Thyroid gland (tissue), 4 donors: ENCODE measurements around the gene ESRRA. TPM values are rescaled to one million over a fixed set of nuclear protein-coding genes. Genes with fewer than 3 reads are reported as not detected.
A peak's percentile ranks its signal among the peaks of the same experiment; 100 is the strongest.

ENCODE experiments used
- DNase-seq, 2 donors: peaks; one replicate each; pipeline ENCODE4 v3.0.0-alpha.2; 2019
- H3K27ac ChIP-seq, 3 donors: fragments of 200-600 bp; sonication (generic); 1 replicate in 2 of 3; 2 replicates in 1 of 3; pipeline ENCODE4 v1.5.1; 2016 to 2019; ENCODE audit warnings: mild to moderate bottlenecking in 1 of 3, moderate library complexity in 1 of 3
- H3K27me3 ChIP-seq: fragments of 200-600 bp; sonication (generic); one replicate; pipeline ENCODE4 v1.5.1; 2019
- H3K36me3 ChIP-seq, 2 donors: fragments of 200-600 bp; sonication (generic); one replicate each; pipeline ENCODE4 v1.5.1; 2016 to 2019
- H3K4me1 ChIP-seq, 2 donors: fragments of 200-600 bp; sonication (generic); one replicate each; pipeline ENCODE4 v1.5.1; 2017 to 2019
- H3K4me3 ChIP-seq, 3 donors: fragments of 200-600 bp; sonication (generic); replicated peaks in 1 of 3; 1 replicate in 2 of 3; 2 replicates in 1 of 3; pipeline ENCODE4 v1.5.1; 2016; ENCODE audit warnings: mild to moderate bottlenecking in 1 of 3
- H3K9me3 ChIP-seq: fragments of 200-600 bp; sonication (generic); one replicate; pipeline ENCODE4 v1.5.1; 2017
- CTCF ChIP-seq, 6 experiments: fragments of 200-600 bp in 3 of 6; fragments of 450-650 bp in 3 of 6; sonication (generic) in 3 of 6; IDR thresholded peaks; one replicate each; pipeline ENCODE4 v1.5.1; 2016 to 2019; ENCODE audit warnings: antibody characterized with exemption in 6 of 6, mild to moderate bottlenecking in 2 of 6, inconsistent platforms in 1 of 6, moderate library complexity in 1 of 6
- POLR2A ChIP-seq, 2 donors: fragments of 450-650 bp; IDR thresholded peaks; one replicate each; pipeline ENCODE4 v1.6.1; 2017; ENCODE audit warnings: antibody characterized with exemption in 2 of 2, mild to moderate bottlenecking in 2 of 2, moderate library complexity in 1 of 2
- WGBS, 2 donors: methylation state at CpG; one replicate each; pipeline ENCODE4 v1.1.5; 2017; 5-methylcytosine and 5-hydroxymethylcytosine counted together
- intact Hi-C: fragments of 100-400 bp; cut with DNase I; formaldehyde crosslinking; loops from one replicate; pipeline ENCODE4 v1.15.1; 2023
- total RNA-seq, 4 donors: library from RNA; depleted of rRNA; stranded (reverse); fragments of >200 nt; gene quantifications; one replicate each; pipeline ENCODE4 v1.2.3, GENCODE V29; 2016

Gene ESRRA
- total RNA-seq, result 10 to 100 TPM; 42.8 to 71.6 (median 58.3) TPM

- Histone ChIP-seq H3K4me3 (peak within 1 kb of the TSS; percentile 31 to 79 (median 74)), H3K27me3 (no peaks in the 10 kb centered on the region), H3K27ac (peak within 1 kb of the TSS; percentile 98 to 100 (median 99)), H3K36me3 (no peaks in the 10 kb centered on the region), H3K9me3 (no peaks in the 10 kb centered on the region), H3K4me1 (peaks cover 23 to 33% of the 10 kb centered on the region in 2 donors)
- WGBS, 2 donors, result 0% methylated on average over 22 of the region's 81 CpGs; no CpG with 5 or more reads in 1 of the 2 donors
- peak; percentile 100 for DNase-seq
- intact Hi-C loops, result no loop called here
- TF ChIP-seq POLR2A (IDR thresholded peaks at IDR 0.05), result peak in 1 of 2 donors; percentile 83
- TF ChIP-seq CTCF (IDR thresholded peaks at IDR 0.05), result no peak
Measured at GRCh38 chr11:64305075-64305690, at the start of gene ESRRA. ESRRA (plus strand) TSS chr11:64305524; CDS start chr11:64307180, 1,656 bp downstream.

- no peak for DNase-seq
- no peaks in the 10 kb centered on the region for H3K27me3 ChIP-seq
- H3K4me3 ChIP-seq, result no peak overlapping the region
- WGBS, 2 donors, result 90% methylated on average over 12 of the region's 15 CpGs; no CpG with 5 or more reads in 1 of the 2 donors
- H3K27ac ChIP-seq, result no peak overlapping the region
- peaks cover 15 to 18% of the 10 kb centered on the region in 2 donors for H3K4me1 ChIP-seq
- TF ChIP-seq CTCF (IDR thresholded peaks at IDR 0.05) (no peak), POLR2A (IDR thresholded peaks at IDR 0.05) (no peak)
- H3K9me3 ChIP-seq, result no peaks in the 10 kb centered on the region
- intact Hi-C loops, result no loop called here
- H3K36me3 ChIP-seq, result peaks cover 12 to 20% of the 10 kb centered on the region in 2 donors
Measured at GRCh38 chr11:64256300-64256699, 49.0 kb upstream of the ESRRA start.

- intact Hi-C loops, result no loop called here
- peaks cover 24 to 32% of the 10 kb centered on the region in 2 donors for H3K36me3 ChIP-seq
- no peaks in the 10 kb centered on the region for H3K9me3 ChIP-seq
- no peak overlapping the region for H3K27ac ChIP-seq
- no peak for TF ChIP-seq CTCF (IDR thresholded peaks at IDR 0.05)
- TF ChIP-seq POLR2A (IDR thresholded peaks at IDR 0.05), result no peak
- H3K27me3 ChIP-seq, result no peaks in the 10 kb centered on the region
- H3K4me3 ChIP-seq, result no peak overlapping the region
- no peak for DNase-seq
- H3K4me1 ChIP-seq, result peaks cover 0 to under 1% of the 10 kb centered on the region in 2 donors
- 89 to 90% methylated on average over 15 to 24 of the region's 24 CpGs for WGBS, 2 donors
Measured at GRCh38 chr11:64258356-64258755, 47.0 kb upstream of the ESRRA start.

- Histone ChIP-seq H3K9me3 (no peaks in the 10 kb centered on the region), H3K36me3 (peaks cover 27 to 36% of the 10 kb centered on the region in 2 donors), H3K4me3 (no peak overlapping the region), H3K27me3 (no peaks in the 10 kb centered on the region), H3K4me1 (no peaks in the 10 kb centered on the region), H3K27ac (no peak overlapping the region)
- TF ChIP-seq POLR2A (IDR thresholded peaks at IDR 0.05), result no peak
- no peak for TF ChIP-seq CTCF (IDR thresholded peaks at IDR 0.05)
- intact Hi-C loops, result no loop called here
- DNase-seq, result no peak
- WGBS, 2 donors, result 92 to 93% methylated on average over 23 of the region's 32 CpGs
Measured at GRCh38 chr11:64258946-64259532, 46.3 kb upstream of the ESRRA start.

- H3K27me3 ChIP-seq, result no peaks in the 10 kb centered on the region
- no peaks in the 10 kb centered on the region for H3K9me3 ChIP-seq
- intact Hi-C loops, result no loop called here
- peaks cover 27 to 36% of the 10 kb centered on the region in 2 donors for H3K36me3 ChIP-seq
- H3K4me1 ChIP-seq, result no peaks in the 10 kb centered on the region
- WGBS, 2 donors, result 94 to 95% methylated on average over 4 of the region's 4 CpGs
- DNase-seq, result no peak
- no peak overlapping the region for H3K4me3 ChIP-seq
- no peak for TF ChIP-seq CTCF (IDR thresholded peaks at IDR 0.05)
- no peak for TF ChIP-seq POLR2A (IDR thresholded peaks at IDR 0.05)
- no peak overlapping the region for H3K27ac ChIP-seq
Measured at GRCh38 chr11:64259533-64260067, 45.7 kb upstream of the ESRRA start.
